IPS-20b (cell line): Measurements from ENCODE around the gene CCDC116.

Experiments
- H3K27ac ChIP-seq: one replicate; pipeline ENCODE4 v1.5.1; 2013; ENCODE audit warnings: low read length
- H3K27me3 ChIP-seq: 2 replicates; pipeline ENCODE4 v1.6.1; 2013; ENCODE audit warnings: mild to moderate bottlenecking, low read length, inconsistent platforms; ENCODE audit not compliant: insufficient read depth
- H3K36me3 ChIP-seq: 2 replicates; pipeline ENCODE4 v1.6.1; 2013; ENCODE audit warnings: low read depth, mild to moderate bottlenecking, inconsistent platforms, low read length, moderate library complexity; ENCODE audit not compliant: insufficient read depth
- H3K4me1 ChIP-seq: 2 replicates; pipeline ENCODE4 v1.6.1; 2013; ENCODE audit warnings: mild to moderate bottlenecking, control low read depth, inconsistent platforms, low read length, moderate library complexity; ENCODE audit not compliant: insufficient read depth
- H3K4me3 ChIP-seq: 2 replicates; pipeline ENCODE4 v1.5.1; 2013; ENCODE audit warnings: mild to moderate bottlenecking, low read length, inconsistent platforms
- H3K9ac ChIP-seq: 2 replicates; pipeline ENCODE4 v1.6.1; 2013; ENCODE audit warnings: low read depth, mild to moderate bottlenecking, inconsistent platforms, low read length, moderate library complexity
- H3K9me3 ChIP-seq: 2 replicates; pipeline ENCODE4 v1.6.1; 2013; ENCODE audit warnings: mild to moderate bottlenecking, low read depth, low read length, inconsistent platforms; ENCODE audit not compliant: insufficient read depth

CCDC116 gene

DNA sequence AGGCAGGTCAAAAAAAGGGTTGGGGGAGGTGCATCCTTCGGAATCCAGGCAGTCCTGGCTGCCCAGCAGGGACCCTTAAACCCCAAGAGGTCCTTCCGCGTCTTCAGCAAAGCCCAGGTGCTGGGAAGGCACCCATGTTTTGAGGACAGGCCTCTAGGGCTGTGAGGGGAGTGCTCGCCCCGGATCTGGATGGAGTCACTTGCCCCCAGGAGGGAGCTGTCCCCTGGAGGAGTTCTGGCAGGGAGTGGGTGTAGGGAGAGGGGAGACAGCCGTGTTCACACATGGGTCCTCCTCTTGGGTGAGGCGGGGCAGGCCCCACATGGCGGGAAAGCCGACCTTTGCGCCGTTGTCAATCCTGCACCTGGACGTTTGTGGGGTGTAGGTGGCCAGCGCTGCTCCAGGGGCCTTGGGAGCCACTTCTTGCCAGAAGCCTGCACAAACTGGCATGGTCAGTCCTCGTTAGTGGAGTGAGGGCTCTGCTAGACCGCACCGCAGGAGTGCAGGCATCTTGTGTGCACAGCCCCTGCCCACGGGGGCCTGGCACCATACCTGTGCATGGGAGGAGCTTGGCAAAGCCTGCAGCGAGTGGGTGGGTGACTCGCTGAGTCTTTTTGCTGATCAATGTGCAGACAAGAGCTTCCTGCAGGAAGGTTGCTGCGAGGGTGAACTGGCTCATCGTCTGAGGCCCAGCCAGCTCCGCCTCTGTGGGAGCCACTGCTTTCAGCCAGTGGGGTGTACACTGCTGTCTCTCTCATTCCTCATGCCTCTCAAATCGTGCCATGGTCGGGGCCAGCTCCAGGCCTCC is 49.2 kb downstream of the CCDC116 start:
- Histone ChIP-seq H3K9me3 (no peaks in the 10 kb centered on the region), H3K27me3 (no peaks in the 10 kb centered on the region), H3K4me1 (no peaks in the 10 kb centered on the region), H3K27ac (no peak overlapping the region), H3K4me3 (no peak overlapping the region), H3K9ac (no peak overlapping the region), H3K36me3 (peaks cover 22% of the 10 kb centered on the region)

DNA sequence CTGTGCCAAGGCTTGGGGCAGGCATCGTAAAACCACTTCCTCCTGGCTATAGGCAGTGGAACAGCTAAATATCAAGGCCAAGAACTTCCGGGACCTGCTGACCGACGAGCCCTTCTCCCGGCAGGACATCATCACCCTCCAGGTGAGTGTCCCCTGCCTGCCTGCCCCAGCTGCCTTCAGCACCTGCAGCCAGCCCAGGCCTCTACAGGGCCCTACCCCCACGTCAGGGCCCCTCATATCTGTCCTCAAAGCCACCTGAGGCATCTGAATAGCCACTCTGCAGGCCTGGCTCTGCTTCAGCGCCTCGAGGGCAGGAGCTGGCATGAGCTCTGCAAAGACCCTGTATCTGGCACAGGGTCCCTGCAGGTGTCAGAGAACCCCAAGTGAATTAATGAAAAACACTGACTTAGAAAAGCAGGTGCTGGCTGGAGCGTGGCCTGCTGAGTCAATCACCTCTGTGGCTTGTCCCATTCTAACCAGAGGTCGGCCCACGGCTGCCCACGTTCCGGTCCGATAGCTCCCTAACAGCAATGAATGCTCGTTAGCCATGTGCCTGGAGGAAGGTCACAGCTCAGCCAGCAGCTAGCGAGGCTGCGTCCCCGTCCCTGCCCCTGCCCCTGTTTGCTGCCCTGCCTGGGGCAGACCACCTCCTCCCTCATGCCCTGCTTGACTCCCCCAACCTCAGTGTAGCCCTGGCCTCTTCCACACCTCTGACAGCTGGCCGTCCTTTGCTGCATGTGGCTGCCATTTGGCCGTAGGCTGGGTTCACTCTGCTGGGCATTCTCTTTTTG is 50.0 kb downstream of the CCDC116 start:
- H3K4me1 ChIP-seq = no peaks in the 10 kb centered on the region
- H3K9ac ChIP-seq = no peak overlapping the region
- no peak overlapping the region for H3K27ac ChIP-seq
- no peaks in the 10 kb centered on the region for H3K27me3 ChIP-seq
- H3K36me3 ChIP-seq = peaks cover 26% of the 10 kb centered on the region
- H3K9me3 ChIP-seq = no peaks in the 10 kb centered on the region
- H3K4me3 ChIP-seq = no peak overlapping the region

DNA sequence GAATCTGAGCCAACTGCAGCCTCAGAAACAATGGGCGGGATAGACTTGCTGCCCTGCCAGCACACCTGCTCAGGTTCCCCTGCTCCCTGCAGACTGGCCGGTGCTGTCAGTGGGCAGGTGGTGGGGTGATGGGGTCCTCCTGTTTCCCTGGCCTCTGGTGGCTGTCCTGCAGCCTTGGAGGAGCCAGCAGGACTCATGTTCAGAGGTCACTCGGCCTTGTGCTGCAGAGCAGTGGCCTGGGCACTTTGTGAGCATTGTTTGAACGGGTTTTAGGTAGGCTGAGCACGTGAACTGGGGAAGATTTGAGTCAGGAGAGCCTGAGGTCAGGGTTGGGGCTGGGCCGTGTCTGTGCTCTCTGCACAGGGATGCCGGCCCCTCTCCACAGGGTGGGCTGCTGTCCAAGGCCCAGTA is 50.8 kb downstream of the CCDC116 start:
- peaks cover 26% of the 10 kb centered on the region for H3K36me3 ChIP-seq
- H3K9ac ChIP-seq = no peak overlapping the region

DNA sequence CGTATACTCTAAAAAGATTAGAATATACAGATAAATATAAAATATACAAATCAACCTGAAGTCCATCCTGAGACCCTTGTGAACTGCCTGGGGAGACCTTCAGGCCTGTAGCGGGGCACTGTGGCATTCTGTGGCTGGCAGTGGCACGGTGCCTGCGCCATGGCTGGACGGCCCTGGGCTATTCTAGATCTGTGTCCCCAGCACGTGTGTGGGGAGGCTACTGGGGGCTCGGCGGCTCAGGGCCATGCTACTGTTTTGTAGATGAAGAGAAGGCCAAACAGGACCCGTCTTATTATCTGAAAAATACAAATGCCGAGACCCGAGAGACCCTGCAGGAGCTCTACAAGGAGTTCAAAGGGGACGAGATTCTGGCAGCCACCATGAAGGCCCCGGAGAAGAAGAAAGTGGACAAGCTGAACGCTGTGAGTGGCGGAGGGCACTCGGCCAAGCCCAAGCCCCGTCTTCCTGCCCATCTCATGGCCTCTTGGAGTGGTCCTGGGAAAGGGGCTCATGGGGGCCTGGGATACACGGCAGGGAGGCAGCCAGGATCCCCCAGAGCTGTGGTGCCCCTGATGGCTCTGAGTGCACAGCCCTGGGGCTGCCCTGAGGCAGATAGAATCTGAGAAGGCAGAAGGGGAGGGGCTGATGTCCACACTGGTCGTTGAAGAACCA is 52.1 kb downstream of the CCDC116 start:
- H3K36me3 ChIP-seq = peaks cover 26% of the 10 kb centered on the region
- no peaks in the 10 kb centered on the region for H3K4me1 ChIP-seq
- no peak overlapping the region for H3K4me3 ChIP-seq
- no peaks in the 10 kb centered on the region for H3K27me3 ChIP-seq
- no peaks in the 10 kb centered on the region for H3K9me3 ChIP-seq
- H3K27ac ChIP-seq = no peak overlapping the region
- no peak overlapping the region for H3K9ac ChIP-seq

More for the DNA sequence above, 50.8 kb downstream of the CCDC116 start:
- H3K9me3 ChIP-seq = no peaks in the 10 kb centered on the region
- H3K4me3 ChIP-seq = no peak overlapping the region
- no peak overlapping the region for H3K27ac ChIP-seq
- no peaks in the 10 kb centered on the region for H3K27me3 ChIP-seq
- no peaks in the 10 kb centered on the region for H3K4me1 ChIP-seq

DNA sequence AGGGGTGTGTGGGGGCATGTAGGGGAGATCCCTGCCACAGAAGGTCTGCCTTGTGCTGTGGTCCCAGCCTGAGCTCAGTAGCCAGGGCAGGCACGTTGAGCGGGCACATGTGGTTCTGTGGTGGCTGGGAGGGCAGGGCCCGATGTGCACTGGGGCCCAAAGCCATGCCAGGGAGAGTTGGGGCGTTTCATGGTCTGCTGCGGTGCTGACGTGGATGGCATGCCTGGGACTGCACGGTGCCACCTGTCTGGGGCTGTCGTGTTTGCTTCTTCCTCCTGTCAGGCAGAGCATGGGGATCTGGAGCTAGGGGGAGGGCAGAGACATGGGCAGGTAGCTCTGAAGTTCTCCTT is 52.6 kb downstream of the CCDC116 start:
- Histone ChIP-seq H3K4me3 (no peak overlapping the region), H3K9me3 (no peaks in the 10 kb centered on the region), H3K27me3 (no peaks in the 10 kb centered on the region), H3K4me1 (no peaks in the 10 kb centered on the region), H3K36me3 (peaks cover 26% of the 10 kb centered on the region), H3K9ac (no peak overlapping the region), H3K27ac (no peak overlapping the region)

DNA sequence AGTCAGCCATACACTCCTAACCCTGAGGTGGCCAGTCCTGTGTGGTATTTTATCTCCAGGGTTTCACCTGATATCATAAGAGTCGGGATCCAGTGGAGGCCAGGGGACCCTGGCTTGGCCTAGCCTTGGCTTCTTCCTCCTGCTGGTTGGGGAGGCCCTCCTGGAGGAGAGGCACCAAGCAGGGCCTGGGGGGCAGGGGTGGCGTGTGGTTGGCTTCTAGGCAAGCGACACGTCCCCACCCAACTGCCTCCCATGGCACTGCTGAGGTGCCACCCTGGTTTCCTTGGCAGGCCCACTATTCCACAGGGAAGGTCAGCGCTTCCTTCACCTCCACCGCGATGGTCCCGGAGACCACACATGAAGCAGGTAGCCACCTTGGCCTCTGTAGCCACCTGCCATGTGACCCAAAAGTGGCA is 53.6 kb downstream of the CCDC116 start:
- Histone ChIP-seq H3K4me3 (no peak overlapping the region), H3K27me3 (no peaks in the 10 kb centered on the region), H3K27ac (no peak overlapping the region), H3K9ac (no peak overlapping the region), H3K4me1 (no peaks in the 10 kb centered on the region), H3K36me3 (peaks cover 25% of the 10 kb centered on the region), H3K9me3 (no peaks in the 10 kb centered on the region)
